Activated CD8-positive, alpha-beta T cell treated with anti-CD3 and anti-CD28 coated beads, Interleukin-2, amount 10 ng/mL, durations not matched to agents 7 days and 5 days (primary cell): ENCODE results near the gene TCN1. TPM values are rescaled to one million over a fixed set of nuclear protein-coding genes. Genes with fewer than 3 reads are reported as not detected.
A peak's percentile ranks its signal among the peaks of the same experiment; 100 is the strongest.

Source experiments
- ATAC-seq: fragments of 150-1000 bp; cut with Tn5 transposase; one replicate; pipeline ENCODE4 v1.10.0; 2021; ENCODE audit warnings: moderate library complexity
- CTCF ChIA-PET: fragments of 350-600 bp; sonication (Branson Sonifier 250); formaldehyde crosslinking; loops from one replicate; lab custom pipeline; 2021; ENCODE audit warnings: antibody characterized with exemption; lab: Charles Lee
- POLR2A ChIA-PET: fragments of 350-600 bp; sonication (Branson Sonifier 250); formaldehyde crosslinking; loops from one replicate; lab custom pipeline; 2021; ENCODE audit warnings: antibody characterized with exemption; lab: Charles Lee
- DNase-seq: peaks from one replicate; pipeline ENCODE4 v3.0.0-alpha.2; 2020
- H3K27ac Mint-ChIP-seq: one replicate; pipeline ENCODE4 v1.8.0; 2021; ENCODE audit warnings: mild to moderate bottlenecking, mixed read lengths
- H3K27me3 Mint-ChIP-seq: one replicate; pipeline ENCODE4 v1.8.0; 2021; ENCODE audit warnings: low read depth, mixed read lengths
- H3K36me3 Mint-ChIP-seq: one replicate; pipeline ENCODE4 v1.8.0; 2021; ENCODE audit warnings: low read depth, mixed read lengths
- H3K4me1 Mint-ChIP-seq: one replicate; pipeline ENCODE4 v1.8.0; 2021; ENCODE audit warnings: low read depth, mixed read lengths
- H3K4me3 Mint-ChIP-seq: one replicate; pipeline ENCODE4 v1.8.0; 2021; ENCODE audit warnings: mild to moderate bottlenecking, mixed read lengths
- H3K9me3 Mint-ChIP-seq: one replicate; pipeline ENCODE4 v1.8.0; 2022; ENCODE audit warnings: mixed read lengths; ENCODE audit not compliant: insufficient read depth
- total RNA-seq, 2 experiments: library from RNA; stranded (reverse); gene quantifications; one replicate each; pipeline ENCODE4 v1.2.3, GENCODE V29; 2021

TCN1 gene
- total RNA-seq, 2 experiments from 2014 or later, result not detected

DNA sequence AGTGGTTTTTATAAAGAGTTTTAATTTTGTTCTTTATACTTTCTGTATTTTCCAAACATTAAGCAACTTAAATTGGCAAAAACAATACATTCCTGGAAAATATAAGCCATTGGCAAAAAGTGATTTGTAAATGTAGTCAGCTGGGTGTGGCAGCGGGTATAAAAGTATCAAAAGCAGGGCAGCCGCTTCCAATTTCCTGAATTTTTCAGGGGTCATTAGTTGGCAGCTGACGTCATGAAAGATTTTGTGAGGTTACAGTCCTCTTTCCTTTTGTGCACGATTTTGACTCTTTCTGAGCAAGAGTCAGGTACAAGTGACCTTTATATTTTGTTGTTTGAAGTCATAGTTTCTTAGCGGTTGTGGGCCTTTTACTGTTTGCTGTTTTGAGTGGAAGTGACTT, 12.3 kb upstream of the TCN1 start, which contains the start of gene OOSP3:
Gene OOSP3 (plus strand): TSS at position 208 of the 400 bp plus-strand sequence. CDS start 27 bp downstream, at position 235.
- H3K4me1 Mint-ChIP-seq, result no peaks in the 10 kb centered on the region
- ATAC-seq, result no peak
- H3K4me3 Mint-ChIP-seq, result no peak within 1 kb of the TSS
- H3K36me3 Mint-ChIP-seq, result no peaks in the 10 kb centered on the region
- DNase-seq, result no peak
- H3K27ac Mint-ChIP-seq, result no peak within 1 kb of the TSS
- peaks cover 8% of the 10 kb centered on the region for H3K27me3 Mint-ChIP-seq
- POLR2A ChIA-PET, result no interaction called here
- H3K9me3 Mint-ChIP-seq, result no peaks in the 10 kb centered on the region
- CTCF ChIA-PET, result no interaction called here

DNA sequence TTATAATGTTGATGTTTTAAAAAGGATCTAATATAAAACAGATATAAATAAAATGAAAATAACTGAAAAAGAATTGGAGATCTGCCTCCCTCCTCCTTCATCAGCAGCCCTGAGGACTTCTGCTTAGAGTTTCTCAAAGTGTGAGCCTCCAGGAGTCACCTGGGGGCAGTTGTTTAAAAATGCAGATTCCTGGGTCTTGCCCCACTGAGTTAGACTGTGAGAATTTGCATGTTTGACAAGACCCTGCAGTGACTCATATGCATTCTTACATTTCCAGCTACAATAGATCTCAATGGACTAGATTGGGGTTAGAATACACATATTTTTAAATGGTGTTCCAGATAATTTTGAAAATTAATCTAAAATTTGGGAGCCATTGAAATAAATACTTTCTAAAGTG, 11.5 kb upstream of the TCN1 start:
- H3K4me1 Mint-ChIP-seq, result no peaks in the 10 kb centered on the region

GRCh38 chr11:59877325-59877724, 11.0 kb upstream of the TCN1 start:
- H3K4me1 Mint-ChIP-seq, result no peaks in the 10 kb centered on the region
- ChIA-PET CTCF (no interaction called here), POLR2A (no interaction called here)
- no peaks in the 10 kb centered on the region for H3K9me3 Mint-ChIP-seq
- ATAC-seq (no peak), DNase-seq (no peak)
- H3K36me3 Mint-ChIP-seq, result no peaks in the 10 kb centered on the region
- peaks cover 8% of the 10 kb centered on the region for H3K27me3 Mint-ChIP-seq
- no peak overlapping the region for H3K4me3 Mint-ChIP-seq
- H3K27ac Mint-ChIP-seq, result no peak overlapping the region

More for the DNA sequence above, 11.5 kb upstream of the TCN1 start:
- H3K4me3 Mint-ChIP-seq, result no peak overlapping the region
- ATAC-seq (no peak), DNase-seq (no peak)
- H3K27ac Mint-ChIP-seq, result no peak overlapping the region
- no peaks in the 10 kb centered on the region for H3K9me3 Mint-ChIP-seq
- POLR2A ChIA-PET, result no interaction called here
- H3K27me3 Mint-ChIP-seq, result peaks cover 8% of the 10 kb centered on the region
- CTCF ChIA-PET, result no interaction called here
- no peaks in the 10 kb centered on the region for H3K36me3 Mint-ChIP-seq

DNA sequence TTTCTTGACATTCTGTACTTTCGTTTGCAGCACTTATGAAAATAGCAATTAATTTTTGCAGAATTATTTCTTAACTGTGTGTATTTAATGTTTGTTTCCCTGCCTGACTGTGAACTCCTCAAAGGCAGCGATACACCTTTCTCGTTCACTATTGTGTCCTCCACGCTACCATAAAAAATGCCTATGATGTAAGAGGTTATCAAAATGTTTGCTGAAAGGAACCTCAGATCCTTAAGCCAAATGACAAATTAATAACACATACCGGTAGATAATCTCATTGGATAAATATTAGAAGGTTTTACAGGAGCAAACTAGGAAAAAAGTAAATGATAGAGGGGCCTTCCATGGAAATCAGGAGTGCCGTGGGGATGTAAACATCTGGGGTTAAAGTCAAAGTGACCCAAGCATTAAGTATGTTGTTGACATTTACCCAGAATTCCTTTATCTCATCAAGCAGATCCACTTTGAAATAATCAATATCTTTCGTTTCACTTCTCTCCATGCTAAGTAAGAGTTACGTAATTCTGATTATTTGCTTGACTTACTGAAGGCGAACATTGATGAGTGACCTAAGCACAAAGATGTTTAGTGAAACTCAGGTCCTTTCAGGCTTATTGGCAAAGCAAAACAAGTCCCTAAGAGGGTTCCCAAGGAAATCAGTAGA, 9.7 kb upstream of the TCN1 start:
- peaks cover 12% of the 10 kb centered on the region for H3K27me3 Mint-ChIP-seq
- H3K9me3 Mint-ChIP-seq, result no peaks in the 10 kb centered on the region
- H3K4me1 Mint-ChIP-seq, result no peaks in the 10 kb centered on the region
- ChIA-PET CTCF (no interaction called here), POLR2A (no interaction called here)
- no peak for ATAC-seq
- no peak overlapping the region for H3K27ac Mint-ChIP-seq
- H3K36me3 Mint-ChIP-seq, result no peaks in the 10 kb centered on the region
- no peak overlapping the region for H3K4me3 Mint-ChIP-seq
- no peak for DNase-seq

DNA sequence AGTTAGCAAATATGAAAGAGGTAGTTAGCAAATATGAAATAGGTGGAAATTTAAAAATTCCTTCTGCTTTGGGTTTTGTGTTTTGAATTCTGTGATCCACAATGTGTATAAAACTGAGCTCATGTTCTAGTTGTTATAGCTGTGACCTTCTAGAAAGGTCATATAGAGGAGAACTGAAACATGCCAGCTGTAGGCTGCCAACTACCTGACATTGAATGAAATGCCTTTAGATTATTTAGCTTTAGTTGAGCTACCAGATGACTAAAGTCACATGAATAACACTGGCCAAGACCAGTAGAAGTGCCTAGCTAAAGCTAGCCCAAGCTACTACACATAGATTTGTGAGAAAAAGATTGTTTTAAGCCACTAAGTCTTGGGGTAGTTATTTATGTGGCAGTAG, 5.8 kb upstream of the TCN1 start:
- no peaks in the 10 kb centered on the region for H3K4me1 Mint-ChIP-seq
- H3K4me3 Mint-ChIP-seq, result no peak overlapping the region
- ATAC-seq (no peak), DNase-seq (no peak)
- ChIA-PET CTCF (interaction anchor here (0.9 kb wide), 1 partner anchor 9 kb away, joined by 4 read pairs; no protein-coding TSS in a partner anchor), POLR2A (no interaction called here)
- H3K9me3 Mint-ChIP-seq, result peaks cover 9% of the 10 kb centered on the region
- no peaks in the 10 kb centered on the region for H3K36me3 Mint-ChIP-seq
- H3K27me3 Mint-ChIP-seq, result peaks cover 12% of the 10 kb centered on the region
- H3K27ac Mint-ChIP-seq, result no peak overlapping the region

- Mint-ChIP-seq H3K4me3 (no peak overlapping the region), H3K36me3 (no peaks in the 10 kb centered on the region), H3K27ac (no peak overlapping the region), H3K4me1 (no peaks in the 10 kb centered on the region), H3K27me3 (peaks cover 23% of the 10 kb centered on the region), H3K9me3 (peaks cover 9% of the 10 kb centered on the region)
- no peak for DNase-seq
- no peak for ATAC-seq
- POLR2A ChIA-PET, result no interaction called here
- CTCF ChIA-PET, result no interaction called here
Measured at GRCh38 chr11:59867946-59868345, 1.7 kb upstream of the TCN1 start.

GRCh38 chr11:59866836-59867235, 549 bp upstream of the TCN1 start:
- CTCF ChIA-PET, result interaction anchor here (1.1 kb wide), 1 partner anchor 18 kb away, joined by 3 read pairs; no protein-coding TSS in a partner anchor
- H3K4me3 Mint-ChIP-seq, result no peak overlapping the region
- POLR2A ChIA-PET, result no interaction called here

DNA sequence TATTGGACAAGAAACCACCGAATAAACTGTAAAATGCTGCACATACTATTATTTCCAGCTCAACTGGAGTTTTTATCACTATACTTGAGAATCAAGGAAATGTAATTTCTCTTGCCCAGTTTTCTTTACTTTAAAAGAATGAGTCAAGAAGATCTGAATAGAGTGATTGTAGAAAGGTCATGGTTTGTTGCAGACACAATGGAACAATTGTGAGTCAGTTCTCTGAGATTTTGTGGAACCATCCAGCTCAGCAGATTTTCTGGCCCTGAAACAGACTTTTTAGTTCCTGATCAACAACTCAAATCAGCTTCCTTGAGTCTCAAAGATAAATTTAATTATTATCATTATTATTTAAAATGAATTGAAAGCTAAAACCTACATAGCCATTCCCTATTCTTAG, 1.3 kb downstream of the TCN1 start:
- H3K4me1 Mint-ChIP-seq, result no peaks in the 10 kb centered on the region
- no peaks in the 10 kb centered on the region for H3K36me3 Mint-ChIP-seq
- no peak for ATAC-seq
- ChIA-PET POLR2A (no interaction called here), CTCF (interaction anchor here (1.2 kb wide), 1 partner anchor 54 kb away, joined by 5 read pairs; no protein-coding TSS in a partner anchor)
- H3K27me3 Mint-ChIP-seq, result peaks cover 19% of the 10 kb centered on the region
- no peak overlapping the region for H3K27ac Mint-ChIP-seq
- no peak for DNase-seq
- no peak overlapping the region for H3K4me3 Mint-ChIP-seq
- H3K9me3 Mint-ChIP-seq, result peaks cover under 1% of the 10 kb centered on the region

More at GRCh38 chr11:59866836-59867235, 549 bp upstream of the TCN1 start:
- no peak for ATAC-seq
- Mint-ChIP-seq H3K9me3 (peaks cover 9% of the 10 kb centered on the region), H3K27ac (no peak overlapping the region), H3K36me3 (no peaks in the 10 kb centered on the region), H3K4me1 (no peaks in the 10 kb centered on the region), H3K27me3 (peaks cover 28% of the 10 kb centered on the region)
- no peak for DNase-seq

- H3K27ac Mint-ChIP-seq, result no peak overlapping the region
- CTCF ChIA-PET, result interaction anchor here (0.6 to 1.3 kb wide), 2 partner anchors 10 to 108 kb away, joined by 4 read pairs; no protein-coding TSS in a partner anchor
- POLR2A ChIA-PET, result no interaction called here
- H3K27me3 Mint-ChIP-seq, result peaks cover 18% of the 10 kb centered on the region
- peaks cover 12% of the 10 kb centered on the region for H3K4me1 Mint-ChIP-seq
- no peak overlapping the region for H3K4me3 Mint-ChIP-seq
- DNase-seq (no peak), ATAC-seq (no peak)
- H3K9me3 Mint-ChIP-seq, result no peaks in the 10 kb centered on the region
- no peaks in the 10 kb centered on the region for H3K36me3 Mint-ChIP-seq
Measured at GRCh38 chr11:59862252-59862651, 4.0 kb downstream of the TCN1 start.

- no peak overlapping the region for H3K27ac Mint-ChIP-seq
- no peak for ATAC-seq
- DNase-seq, result no peak
- POLR2A ChIA-PET, result interaction anchor here (0.6 kb wide), 1 partner anchor 164 kb away, joined by 3 read pairs; no protein-coding TSS in a partner anchor
- H3K27me3 Mint-ChIP-seq, result peaks cover 9% of the 10 kb centered on the region
- H3K36me3 Mint-ChIP-seq, result no peaks in the 10 kb centered on the region
- CTCF ChIA-PET, result interaction anchor here (1.0 kb wide), 1 partner anchor 50 kb away, joined by 4 read pairs; no protein-coding TSS in a partner anchor
- H3K9me3 Mint-ChIP-seq, result no peaks in the 10 kb centered on the region
- peaks cover 14% of the 10 kb centered on the region for H3K4me1 Mint-ChIP-seq
- H3K4me3 Mint-ChIP-seq, result no peak overlapping the region
Measured at GRCh38 chr11:59859673-59860072, 6.6 kb downstream of the TCN1 start.

GRCh38 chr11:59857439-59858434, 8.6 kb downstream of the TCN1 start:
- Mint-ChIP-seq H3K9me3 (no peaks in the 10 kb centered on the region), H3K4me1 (peaks cover 14% of the 10 kb centered on the region), H3K4me3 (no peak overlapping the region), H3K27ac (peak overlapping the region; percentile 62), H3K27me3 (peaks cover 7% of the 10 kb centered on the region), H3K36me3 (no peaks in the 10 kb centered on the region)
- DNase-seq (peak; percentile 26), ATAC-seq (peak; percentile 88)
- ChIA-PET CTCF (no interaction called here), POLR2A (no interaction called here)
